Germinal center (tissue), 1 donor: ENCODE results near the gene GNPTAB.
"Not testable (repeated sequence)": the region's sequence is repeated elsewhere in the genome, so short reads cannot be mapped to it uniquely, and the experiment has no call there.

Source experiments
- DNase-seq: peaks from one replicate; pipeline ENCODE4 v3.0.0; 2012; ENCODE audit warnings: mixed read lengths, low spot score

The GNPTAB gene

DNA sequence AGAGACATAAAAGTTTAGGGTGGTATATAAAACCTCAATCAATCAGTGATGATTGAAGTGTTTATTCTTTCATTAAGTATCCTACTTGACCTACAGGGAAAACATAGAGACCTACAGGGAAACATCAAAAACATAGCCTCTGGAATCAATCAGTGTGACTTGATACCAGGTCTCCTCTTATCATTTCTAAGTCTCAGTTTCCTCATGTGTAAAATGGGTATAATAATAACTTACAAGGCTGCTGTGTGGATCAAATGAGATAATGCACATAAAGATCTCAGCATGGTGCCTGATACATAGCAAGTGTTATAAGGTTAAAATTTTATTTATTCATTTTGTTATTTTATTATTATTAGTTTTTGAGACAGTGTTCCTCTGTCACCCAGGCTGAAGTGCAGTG lies 22.2 kb upstream of the GNPTAB start:
- DNase-seq = no peak

DNA sequence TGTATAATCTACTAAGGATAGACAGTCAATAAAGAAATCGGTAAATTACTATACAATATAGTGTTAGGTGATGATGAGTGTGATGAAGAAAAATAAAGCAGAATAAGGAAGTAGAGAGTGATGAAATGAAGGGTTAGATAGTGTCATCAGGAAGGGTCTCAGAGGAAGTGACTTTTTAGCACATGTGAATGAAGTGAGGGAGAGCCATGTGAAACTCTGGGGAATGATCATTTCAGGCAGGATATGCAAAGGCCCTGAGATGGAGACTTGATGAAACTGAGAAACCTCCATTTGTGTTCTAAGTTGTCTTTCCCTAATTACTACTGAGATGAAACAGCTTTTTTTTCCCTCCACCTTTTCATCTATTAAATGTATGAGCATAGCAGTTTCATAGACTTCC lies 19.4 kb upstream of the GNPTAB start:
- no peak for DNase-seq

DNA sequence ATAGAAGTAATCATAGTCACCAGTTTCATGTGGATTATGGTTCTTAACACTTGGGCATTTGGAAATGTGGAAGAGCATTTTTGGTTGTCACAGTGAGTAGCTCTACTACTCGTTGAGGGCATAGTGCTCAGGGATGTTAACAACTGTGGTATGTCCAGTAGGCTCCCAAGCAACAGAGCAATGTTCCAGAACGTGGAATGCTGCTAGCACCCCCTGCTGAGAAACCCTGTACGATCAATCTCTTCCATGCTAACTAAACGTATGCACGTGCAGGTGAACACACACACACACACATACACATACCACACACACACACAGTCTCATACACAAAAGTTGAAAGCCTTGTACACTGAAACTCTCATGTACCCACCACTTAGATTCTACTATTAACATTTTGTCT lies 16.6 kb upstream of the GNPTAB start:
- DNase-seq = no peak

DNA sequence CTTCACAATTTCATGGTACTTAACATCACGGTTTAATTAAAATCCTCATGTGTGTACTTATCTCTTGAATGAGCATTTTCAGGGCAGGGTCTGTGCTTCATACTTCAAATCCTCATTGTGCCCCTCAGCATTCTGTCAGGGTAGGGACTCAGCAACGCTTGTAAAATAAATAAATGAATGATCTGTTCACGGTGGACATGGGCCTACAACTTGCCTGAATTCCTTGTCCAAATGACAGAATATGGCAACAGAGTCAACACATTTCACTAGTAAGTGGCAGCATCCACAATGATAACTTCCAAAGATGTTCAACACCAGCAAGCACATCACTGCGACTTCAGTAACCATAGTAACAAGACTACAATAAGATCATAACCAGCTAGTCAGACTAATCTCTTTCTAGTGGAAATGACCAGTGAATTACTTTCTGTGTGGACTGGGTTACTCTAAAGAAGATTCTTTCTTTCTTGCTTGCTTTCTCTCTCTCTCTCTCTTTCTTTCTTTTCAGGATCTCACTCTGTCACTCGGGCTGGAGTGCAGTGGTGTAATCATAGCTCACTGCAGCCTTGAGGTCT lies 14.5 kb upstream of the GNPTAB start:
- DNase-seq = no peak

DNA sequence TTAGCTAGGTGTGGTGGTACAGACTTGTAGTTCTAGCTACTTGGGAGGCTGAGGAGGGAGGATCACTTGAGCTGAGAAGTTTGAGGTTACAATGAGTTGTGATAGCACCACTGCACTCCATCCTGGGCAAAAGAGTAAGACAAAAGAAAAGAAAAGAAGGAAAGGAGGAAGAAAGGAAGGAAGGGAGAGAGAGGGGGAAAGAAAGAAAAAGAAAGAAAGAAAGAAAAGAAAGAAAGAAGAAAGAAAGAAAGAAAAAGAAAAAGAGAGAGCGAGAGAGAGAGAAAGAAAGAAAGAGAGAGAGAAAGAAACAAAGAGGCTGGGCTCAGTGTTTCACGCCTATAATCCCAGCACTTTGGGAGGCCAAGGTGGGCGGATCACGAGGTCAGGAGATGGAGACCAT lies 10.3 kb upstream of the GNPTAB start:
- no peak for DNase-seq

DNA sequence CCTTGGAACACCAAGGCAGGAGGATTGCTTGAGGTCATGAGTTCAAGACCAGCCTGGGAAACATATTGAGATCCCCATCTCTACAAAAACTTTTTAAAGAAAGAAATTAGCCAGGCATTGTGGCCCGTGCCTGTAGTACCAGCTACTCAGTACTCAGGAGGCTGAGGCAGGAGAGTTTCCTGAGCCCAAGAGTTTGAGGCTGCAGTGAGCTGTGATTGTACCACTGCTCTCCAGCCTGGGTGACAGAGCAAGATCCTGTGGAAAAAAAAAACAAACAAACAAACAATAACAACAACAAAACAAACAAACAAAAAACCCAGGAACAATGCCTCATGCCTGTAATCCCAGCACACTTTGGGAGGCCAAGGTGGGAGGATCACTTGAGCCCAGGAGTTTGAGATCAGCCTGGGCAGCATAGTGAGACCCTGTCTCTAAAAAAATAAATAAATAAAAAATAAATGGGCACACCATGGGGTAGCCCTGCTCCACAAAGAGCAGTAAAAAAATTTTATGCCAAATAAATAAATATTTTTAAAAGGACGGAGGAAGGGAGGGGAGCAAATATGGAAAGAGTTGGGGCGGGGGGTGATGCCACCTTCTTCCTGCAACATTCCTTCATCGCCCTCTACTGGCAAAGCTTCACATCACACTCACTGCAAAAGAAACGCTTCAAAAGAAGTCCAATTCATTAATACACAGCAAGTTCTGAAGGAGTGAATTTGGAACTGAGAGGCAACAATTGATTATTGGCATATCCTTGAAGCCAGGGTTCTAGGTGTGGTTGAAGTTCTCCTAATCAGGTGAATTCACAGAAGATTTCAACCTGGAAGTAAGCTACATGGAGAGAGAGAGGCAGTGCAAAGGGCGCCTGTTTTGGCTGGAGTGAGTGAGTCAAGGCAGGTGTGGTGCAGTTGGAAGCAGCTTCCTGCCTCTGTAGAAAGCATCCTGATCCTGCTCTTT lies 8.8 kb upstream of the GNPTAB start:
- DNase-seq = peak; percentile 66

DNA sequence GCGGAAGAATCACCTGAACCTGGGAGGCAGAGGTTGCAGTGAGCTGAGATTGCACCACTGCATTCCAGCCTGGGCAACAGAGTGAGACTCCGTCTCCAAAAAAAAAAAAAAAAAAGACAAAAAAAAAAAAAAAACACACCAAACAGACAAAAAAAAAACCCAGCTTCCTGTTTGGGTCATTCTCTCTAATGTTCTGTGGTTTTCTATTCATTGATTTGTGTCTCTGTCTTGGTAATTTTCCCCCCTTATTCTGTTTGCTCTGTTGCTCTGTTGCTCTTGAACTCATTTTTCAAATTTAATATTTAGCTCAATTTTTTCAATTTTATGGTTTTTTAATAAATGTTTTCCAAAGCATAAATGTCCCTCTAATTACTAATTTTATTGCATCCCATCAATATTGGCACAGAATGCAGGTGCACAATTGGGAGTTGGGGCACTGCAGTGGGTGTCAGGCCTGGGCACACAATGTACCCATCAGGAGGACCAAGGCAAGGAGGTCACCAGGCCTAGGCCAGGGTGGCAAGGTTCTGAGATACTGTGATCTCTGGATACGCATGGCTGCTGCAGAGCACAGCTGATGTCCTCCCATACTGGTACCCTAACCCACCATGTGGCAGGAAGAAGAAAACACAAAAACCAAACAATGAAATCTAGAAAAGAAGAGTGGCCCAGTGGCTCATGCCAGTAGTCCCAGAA lies 8.0 kb upstream of the GNPTAB start:
- DNase-seq = no peak

DNA sequence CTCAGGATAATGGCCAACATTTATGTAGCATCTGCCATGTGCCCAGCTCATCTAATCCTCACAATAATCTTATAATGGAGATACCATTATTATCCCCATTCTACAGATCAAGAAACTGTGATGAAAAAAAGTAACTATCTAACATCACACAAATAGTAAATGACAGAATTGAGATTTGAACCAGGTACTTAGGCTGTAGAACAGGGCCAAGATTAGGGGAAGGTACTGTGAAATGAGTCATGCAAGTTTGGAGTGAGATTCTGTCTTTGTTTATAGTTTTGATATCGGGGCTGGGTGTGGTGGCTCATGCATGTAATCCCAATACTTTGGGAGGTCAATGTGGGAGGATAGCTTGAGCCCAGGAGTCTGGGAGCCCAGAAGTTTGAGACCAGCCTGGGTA lies 1.3 kb upstream of the GNPTAB start:
- DNase-seq = no peak

DNA sequence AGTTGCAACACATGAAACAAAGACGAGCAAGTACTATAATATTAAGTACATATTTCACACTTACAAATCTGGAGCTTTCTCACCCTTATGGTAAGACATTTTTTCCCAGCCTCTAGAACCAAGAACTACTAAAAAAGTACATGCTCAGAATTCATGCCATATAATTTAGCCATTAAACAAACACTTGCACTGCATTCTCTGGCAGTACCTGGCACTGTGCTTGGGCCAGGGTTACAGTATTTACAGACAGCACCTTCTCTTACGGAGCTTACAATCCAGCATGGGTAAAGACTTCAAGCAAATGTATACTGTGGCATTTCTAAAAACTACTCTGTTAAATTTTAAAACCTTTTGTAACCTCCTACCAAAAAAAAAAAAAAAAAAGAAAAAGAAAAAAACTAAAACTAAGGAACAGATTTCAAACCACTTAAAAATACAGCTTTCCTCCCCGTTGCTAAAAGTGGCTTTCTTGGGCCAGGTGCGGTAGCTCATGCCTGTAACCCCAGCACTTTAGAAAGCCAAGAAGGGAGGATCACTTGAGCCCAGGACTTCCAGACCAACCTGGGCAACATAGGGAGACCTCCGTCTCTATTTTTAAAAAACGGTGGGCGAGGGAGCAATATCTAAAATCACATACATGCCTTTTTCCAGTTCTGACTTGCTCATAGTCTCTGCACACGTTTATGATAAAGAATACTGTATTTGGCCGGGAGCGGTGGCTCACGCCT lies 956 bp downstream of the GNPTAB start:
- DNase-seq = no peak

DNA sequence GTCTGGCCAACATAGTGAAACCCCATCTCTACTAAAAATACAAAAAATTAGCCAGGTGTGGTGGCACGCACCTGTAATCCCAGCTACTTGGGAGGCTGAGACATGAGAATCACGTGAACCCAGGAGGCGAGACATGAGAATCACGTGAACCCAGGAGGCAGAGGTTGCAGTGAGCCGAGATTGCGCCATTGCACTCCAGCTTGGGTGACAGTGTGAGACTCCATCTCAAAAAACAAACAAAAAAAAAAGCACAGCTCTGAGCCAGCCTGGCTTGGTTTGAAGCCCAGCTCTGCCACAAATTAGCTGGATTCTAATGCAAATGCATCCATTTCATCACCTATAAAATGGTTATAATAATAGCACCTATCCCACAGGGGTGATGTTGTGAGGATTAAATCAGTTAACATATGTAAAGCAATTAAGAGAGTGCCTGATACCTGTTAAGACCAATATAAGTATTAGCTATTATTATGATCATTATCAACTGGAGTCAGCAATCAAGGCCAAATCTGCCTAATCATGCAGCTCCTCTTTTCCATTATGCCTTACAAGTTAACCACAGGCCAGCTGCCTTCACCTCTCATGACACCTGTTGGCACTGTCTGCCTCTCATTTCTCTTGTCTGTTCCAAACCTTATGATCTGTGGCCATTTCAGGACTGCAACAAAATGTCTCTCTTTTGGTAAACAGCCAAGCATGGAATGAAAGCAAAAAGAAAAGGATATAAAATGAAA lies 2.1 kb downstream of the GNPTAB start:
- DNase-seq = no peak

DNA sequence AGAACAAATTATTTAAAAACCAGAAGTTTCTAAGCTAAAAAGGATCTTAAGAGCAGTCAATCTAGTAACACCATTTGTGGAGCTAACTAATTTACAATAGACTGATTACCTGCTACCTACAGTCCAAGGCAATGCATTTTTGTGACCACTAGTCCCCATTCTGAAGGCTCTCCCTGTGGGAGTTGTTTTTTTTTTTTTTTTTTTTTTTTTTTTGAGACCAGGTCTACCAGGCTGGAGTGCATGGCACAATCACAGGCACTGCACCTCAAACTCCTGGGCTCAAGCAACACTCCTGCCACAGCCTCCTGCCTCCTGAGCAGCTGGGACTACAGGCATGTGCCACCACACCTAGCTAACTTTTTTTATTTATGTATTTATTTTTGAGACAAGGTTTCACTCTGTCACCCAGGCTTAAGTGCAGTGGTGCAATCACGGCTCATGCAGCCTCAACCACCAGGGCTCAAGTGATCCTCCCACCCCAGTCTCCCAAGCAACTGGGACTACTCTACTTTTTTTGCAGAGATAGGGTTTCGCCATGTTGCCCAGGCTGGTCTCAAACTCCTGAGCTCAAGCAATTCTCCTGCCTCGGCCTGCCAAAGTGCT lies 3.9 kb downstream of the GNPTAB start:
- DNase-seq = no peak

DNA sequence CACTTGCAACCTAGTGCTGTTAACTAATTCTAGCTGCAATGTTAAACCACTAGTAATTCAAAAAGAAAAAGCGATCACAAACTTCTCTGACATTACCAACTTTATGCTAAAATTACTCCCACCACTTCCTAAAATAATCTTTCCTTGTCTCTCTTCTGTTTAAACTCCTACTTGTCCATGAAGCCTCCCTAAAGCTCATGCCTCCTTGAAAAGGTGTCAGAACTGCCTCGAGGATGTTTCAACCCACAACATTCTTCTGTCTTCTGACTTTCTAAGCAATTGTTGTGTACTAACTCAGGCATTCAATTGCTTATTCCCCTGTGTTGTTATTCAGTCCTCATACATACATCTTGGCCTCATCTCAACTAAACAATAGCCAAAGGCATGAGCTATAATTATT lies 5.9 kb downstream of the GNPTAB start:
- DNase-seq = no peak

DNA sequence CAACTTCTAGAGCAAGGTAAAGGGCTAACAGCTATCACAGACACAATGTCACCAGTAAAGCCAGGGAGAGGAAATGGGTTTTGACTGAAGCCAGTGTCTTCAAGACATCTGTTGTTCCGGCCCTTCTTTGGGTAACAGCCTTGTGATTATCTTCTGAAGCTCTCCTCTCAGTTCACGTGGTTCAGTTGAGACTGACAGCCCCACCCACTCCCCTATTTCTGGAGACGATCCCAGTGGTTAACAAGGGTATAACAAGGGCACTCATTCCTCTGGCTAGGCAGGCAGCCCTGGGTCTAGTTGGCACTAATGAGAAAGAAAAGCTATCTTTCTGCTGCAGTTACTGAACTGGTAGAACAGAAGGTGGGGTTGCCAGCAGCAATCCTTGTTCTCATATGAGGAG lies 6.9 kb downstream of the GNPTAB start:
- peak; percentile 48 for DNase-seq

DNA sequence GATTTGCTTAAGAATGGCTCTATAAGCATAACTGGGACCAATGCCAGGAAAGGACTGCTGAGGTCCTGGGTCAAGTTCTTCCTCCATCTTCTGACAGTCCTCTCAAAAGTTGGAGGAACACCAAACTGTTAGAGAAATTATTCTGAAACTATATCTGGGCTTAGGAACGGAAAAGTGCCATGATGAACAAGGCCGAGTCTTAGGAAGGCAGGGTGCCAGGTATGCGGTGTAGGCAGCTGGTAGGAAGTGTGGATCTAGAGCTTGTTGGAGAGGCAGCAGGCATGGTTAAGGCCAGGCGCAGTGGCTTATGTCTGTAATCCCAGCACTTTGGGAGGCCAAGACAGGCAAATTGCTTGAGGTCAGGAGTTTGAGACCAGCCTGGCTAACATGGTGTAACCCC lies 7.7 kb downstream of the GNPTAB start:
- DNase-seq = no peak

DNA sequence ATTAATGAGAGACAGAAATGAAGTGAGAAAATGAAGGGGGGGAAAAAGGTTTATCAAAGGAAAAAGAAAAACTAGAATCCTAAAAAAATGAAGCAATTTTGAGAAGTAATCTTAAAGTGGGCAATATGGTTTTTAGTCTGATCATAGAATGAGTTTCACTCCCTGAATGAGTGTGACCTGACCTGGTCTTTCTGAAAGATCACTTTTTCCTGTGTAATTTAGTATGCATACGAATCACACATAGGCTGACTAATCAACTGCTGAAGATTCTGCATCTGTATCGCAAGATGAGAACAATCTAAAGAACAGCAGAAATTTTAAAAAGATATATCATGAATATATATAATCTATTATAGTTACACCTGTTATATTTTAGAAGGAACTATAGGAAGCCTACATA lies 11.3 kb downstream of the GNPTAB start:
- DNase-seq = no peak

DNA sequence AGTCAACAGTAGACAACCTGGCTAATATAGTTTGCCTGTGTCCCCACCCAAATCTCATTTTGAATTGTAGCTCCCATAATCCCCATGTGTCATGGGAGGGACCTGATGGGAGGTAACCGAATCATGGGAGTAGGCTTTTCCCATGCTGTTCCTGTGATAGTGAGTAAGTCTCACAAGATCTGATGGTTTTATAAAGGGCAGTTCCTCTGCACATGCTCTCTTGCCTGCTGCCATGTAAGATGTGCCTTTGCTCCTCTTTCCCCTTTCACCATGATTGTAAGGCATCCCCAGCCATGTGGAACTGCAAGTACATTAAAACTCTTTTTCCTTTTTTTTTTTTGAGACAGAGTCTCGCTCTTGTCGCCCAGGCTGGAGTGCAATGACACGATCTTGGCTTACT lies 12.1 kb downstream of the GNPTAB start:
- DNase-seq = not testable (repeated sequence)

DNA sequence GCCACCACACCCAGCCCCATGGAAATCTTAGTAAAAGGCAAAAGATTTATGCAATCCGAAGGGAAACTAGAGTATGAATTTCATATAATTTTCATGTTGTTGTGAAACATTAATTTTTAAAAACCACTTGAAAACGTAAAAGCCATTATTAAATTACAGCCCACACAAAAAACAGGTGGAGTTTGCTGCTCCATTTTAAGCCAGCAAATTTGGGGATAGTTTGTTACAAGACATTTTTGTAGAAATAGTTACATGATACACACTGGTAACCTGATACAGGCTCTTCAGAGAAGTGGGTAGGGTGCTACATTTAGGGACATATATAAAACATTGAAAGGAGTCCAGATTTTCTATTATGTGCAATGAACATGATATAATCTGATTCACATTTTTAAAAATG lies 17.6 kb downstream of the GNPTAB start:
- no peak for DNase-seq

DNA sequence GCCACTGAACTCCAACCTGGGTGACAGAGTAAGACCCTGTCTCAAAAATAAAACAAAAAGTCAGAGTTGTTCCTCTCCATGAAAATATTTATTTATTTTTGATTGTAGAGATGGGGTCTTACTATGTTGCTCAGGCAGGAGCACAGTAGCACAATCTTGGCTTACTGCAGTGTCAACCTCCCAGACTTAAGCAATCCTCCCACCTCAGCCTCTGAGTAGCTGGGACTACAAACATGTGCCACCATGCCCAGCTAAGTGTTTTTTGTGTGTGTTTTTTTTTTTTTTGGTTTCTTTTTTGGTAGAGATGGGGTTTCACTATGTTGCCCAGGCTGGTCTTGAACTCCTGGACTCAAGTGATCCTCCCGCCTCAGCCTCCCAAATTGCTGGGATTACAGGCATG lies 18.0 kb downstream of the GNPTAB start:
- DNase-seq = not testable (repeated sequence)

DNA sequence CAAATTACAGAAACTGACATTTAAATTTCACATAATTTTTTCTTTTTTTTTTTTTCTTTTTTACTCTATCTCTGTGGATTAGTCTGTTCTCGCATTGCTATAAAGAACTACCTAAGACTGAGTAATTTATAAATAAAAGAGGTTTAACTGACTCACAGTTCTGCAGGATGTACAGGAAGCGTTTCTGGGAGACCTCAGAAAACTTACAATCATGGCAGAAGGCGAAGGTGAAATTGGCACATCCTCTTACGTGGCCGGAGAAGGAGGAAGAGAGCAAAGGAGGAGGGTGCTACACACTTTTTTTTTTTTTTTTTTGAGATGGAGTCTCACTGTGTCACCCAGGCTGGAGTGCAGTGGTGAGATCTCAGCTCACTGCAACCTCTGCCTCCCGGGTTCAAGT lies 19.4 kb downstream of the GNPTAB start:
- not testable (repeated sequence) for DNase-seq

DNA sequence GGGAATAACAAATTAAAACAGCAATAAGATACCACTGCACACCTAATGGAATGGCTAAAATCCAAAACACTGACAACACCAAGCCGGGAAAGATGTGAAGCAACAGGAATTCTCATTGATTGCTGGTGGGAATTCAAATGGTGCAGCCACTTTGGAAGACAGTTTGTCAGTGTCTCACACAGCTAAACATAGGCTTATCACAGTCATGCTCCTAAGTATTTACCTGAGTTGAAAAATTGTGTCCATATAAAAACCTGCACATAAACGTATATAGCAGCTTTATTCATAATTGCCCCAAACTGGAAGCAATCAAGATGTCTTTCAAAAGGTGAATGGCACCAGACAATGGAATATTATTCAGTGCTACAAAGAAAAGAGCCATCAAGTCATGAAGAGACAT lies 21.6 kb downstream of the GNPTAB start:
- DNase-seq = no peak

DNA sequence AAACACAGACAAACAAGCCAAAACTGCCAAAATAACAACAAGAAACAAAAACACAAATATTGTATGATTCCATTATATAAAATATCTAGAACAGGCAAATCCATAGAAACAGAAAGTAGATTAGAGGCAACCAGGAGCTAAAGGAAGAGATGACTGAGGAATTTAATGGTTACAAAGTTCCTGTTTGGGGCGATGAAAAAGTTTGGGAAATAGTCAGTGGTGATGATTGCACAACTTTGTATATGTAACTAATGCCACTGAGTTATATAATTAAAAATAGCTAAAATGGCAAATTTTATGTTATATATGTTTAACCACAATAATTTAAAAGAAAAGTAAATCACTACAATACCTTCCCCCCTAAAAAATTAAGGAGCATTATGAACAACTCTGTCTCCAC lies 24.5 kb downstream of the GNPTAB start:
- DNase-seq = no peak
